ENCODE data around the gene CCDC51.
A peak's percentile ranks its signal among the peaks of the same experiment; 100 is the strongest.
"Not testable (repeated sequence)": the region's sequence is repeated elsewhere in the genome, so short reads cannot be mapped to it uniquely, and the experiment has no call there.

CCDC51 gene

DNA sequence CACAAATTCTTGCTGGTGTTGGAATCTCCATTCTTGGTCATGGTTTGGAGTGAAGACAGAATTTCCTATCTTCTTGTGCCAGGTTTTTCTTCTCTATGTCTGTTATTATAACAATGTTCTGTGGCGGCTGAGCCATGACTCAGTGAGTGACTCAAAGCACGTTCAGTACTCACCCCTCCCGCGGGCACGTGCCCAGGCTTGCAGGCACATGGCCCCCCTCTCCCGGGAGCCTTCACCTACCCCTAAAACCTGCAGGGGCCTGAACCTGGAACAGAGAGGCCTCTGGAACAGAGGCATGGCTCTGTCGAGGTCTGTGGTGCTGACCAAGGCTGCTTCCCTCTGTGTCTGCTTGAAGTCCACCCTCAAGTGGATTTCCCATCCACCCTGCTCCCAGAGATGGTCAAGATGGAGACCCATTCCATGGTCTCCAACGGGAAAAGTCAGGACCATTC, 37.6 kb downstream of the CCDC51 start:
- no peaks in the 10 kb centered on the region for H3K36me3 ChIP-seq (ENCODE audit: control insufficient read depth, insufficient read depth, low read length)
- H3K4me2 ChIP-seq (ENCODE audit: low read length) = no peak overlapping the region
- H3K27ac ChIP-seq = no peak overlapping the region
- H2AFZ ChIP-seq = no peak overlapping the region
- H3K9me3 ChIP-seq (ENCODE audit: control insufficient read depth, low read length) = no peaks in the 10 kb centered on the region
- no peaks in the 10 kb centered on the region for H3K4me1 ChIP-seq
- H3K27me3 ChIP-seq (ENCODE audit: control insufficient read depth, insufficient read depth, low read length) = no peaks in the 10 kb centered on the region
- TF ChIP-seq, protein P1, sequence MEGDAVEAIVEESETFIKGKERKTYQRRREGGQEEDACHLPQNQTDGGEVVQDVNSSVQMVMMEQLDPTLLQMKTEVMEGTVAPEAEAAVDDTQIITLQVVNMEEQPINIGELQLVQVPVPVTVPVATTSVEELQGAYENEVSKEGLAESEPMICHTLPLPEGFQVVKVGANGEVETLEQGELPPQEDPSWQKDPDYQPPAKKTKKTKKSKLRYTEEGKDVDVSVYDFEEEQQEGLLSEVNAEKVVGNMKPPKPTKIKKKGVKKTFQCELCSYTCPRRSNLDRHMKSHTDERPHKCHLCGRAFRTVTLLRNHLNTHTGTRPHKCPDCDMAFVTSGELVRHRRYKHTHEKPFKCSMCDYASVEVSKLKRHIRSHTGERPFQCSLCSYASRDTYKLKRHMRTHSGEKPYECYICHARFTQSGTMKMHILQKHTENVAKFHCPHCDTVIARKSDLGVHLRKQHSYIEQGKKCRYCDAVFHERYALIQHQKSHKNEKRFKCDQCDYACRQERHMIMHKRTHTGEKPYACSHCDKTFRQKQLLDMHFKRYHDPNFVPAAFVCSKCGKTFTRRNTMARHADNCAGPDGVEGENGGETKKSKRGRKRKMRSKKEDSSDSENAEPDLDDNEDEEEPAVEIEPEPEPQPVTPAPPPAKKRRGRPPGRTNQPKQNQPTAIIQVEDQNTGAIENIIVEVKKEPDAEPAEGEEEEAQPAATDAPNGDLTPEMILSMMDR (IDR thresholded peaks at IDR 0.05) = no peak
- H3K79me2 ChIP-seq = no peaks in the 10 kb centered on the region
- H3K9ac ChIP-seq = no peak overlapping the region
- no peak overlapping the region for H3K4me3 ChIP-seq (ENCODE audit: low read depth, low read length)

DNA sequence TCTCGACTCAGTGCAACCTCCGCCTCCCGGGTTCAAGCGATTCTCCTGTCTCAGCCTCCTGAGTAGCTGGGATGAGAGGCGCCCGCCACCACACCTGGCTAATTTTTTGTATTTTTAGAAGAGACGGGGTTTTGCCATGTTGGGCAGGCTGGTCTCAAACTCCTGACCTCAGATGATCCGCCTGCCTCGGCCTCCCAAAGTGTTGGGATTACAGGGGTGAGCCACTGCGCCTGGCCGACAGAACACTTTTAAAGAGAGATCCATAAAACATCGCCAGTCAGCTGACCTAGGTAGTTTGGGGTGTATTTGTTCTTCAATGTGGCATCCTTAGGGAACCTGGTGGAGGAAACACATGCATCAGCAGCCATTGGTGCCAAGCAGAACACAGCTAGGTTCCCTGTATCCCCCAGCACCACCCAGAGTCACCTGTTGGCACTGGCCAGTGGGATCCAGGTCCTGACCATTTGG, 38.5 kb downstream of the CCDC51 start:
- not testable (repeated sequence) for H3K27ac ChIP-seq; H3K36me3 ChIP-seq (ENCODE audit: control insufficient read depth, insufficient read depth, low read length); H3K9me3 ChIP-seq (ENCODE audit: control insufficient read depth, low read length); H3K4me3 ChIP-seq (ENCODE audit: low read depth, low read length); H3K4me2 ChIP-seq (ENCODE audit: low read length); H3K79me2 ChIP-seq; H3K9ac ChIP-seq; H3K4me1 ChIP-seq; H3K27me3 ChIP-seq (ENCODE audit: control insufficient read depth, insufficient read depth, low read length); H2AFZ ChIP-seq

DNA sequence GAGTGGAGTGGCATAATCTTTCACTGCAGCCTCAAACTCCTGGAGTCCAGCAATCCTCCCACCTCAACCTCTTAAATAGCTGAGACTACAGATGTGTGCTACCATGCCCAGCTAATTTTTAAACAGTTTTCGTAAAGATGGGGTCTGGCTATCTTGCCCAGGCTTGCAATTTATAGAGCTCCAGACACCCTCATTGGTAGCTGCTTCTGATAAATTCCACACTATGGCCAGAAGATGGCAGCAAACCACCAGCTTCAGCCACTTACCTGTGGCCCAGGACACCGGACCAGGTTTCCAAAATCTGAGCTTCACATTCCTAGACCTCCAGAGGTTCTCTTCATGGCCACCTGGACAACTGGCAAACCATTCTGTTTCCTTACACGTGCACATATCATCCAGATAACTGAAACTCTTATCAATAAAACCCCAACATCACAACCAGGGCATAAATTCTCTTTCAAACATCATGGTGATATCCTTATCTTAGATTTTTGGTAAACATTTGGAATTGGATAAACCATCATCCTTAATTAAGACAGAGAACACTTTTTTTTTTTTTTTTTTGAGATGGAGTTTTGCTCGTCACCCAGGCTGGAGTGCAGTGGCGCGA, 39.0 kb downstream of the CCDC51 start:
- TF ChIP-seq, protein P1 (IDR thresholded peaks at IDR 0.05) = peak; percentile 81
- Histone ChIP-seq H3K4me1 (no peaks in the 10 kb centered on the region), H3K79me2 (no peaks in the 10 kb centered on the region), H3K4me2 (ENCODE audit: low read length) (no peak overlapping the region), H3K4me3 (ENCODE audit: low read depth, low read length) (no peak overlapping the region), H3K36me3 (ENCODE audit: control insufficient read depth, insufficient read depth, low read length) (no peaks in the 10 kb centered on the region), H3K27me3 (ENCODE audit: control insufficient read depth, insufficient read depth, low read length) (no peaks in the 10 kb centered on the region), H2AFZ (no peak overlapping the region), H3K9me3 (ENCODE audit: control insufficient read depth, low read length) (no peaks in the 10 kb centered on the region), H3K27ac (no peak overlapping the region), H3K9ac (no peak overlapping the region)

DNA sequence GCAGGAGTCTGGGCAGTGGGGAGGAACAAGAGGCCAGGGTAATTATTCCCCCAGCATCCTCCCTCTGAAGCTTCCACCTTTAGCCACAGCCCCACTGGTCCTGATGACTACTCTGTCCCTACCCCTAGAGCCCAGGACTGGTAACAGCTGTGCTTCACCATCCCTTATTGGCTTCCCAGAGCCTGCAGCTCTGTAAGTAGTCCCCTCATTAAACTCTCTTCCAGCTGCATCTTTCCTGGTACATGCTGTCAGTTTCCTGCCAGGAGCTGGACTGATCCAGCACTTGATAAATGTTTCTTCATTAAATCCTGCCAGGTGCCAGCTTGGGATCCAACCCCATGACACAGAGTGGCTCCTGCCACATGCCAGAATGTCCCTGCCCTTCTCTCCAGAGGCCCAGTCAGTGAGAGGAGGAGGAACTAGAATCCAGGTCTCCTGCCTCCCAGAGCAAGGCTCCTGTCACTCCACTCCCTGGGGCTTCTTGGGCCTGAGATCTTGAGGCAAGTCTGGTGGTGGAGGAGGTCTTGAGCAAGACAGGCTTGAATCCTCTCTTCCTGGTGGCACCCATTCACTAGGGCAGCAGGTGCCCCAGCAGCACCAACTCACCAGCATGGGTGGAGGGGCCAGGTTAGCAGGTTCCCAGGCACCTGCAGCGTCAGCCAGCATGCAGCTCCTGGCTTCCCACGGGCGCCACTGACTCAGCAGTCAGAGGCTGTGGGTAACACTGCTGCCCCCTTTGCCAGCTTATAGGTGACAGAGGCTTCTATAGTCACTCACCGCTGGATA, 40.3 kb downstream of the CCDC51 start:
- Histone ChIP-seq H3K4me1 (no peaks in the 10 kb centered on the region), H2AFZ (no peak overlapping the region), H3K36me3 (ENCODE audit: control insufficient read depth, insufficient read depth, low read length) (no peaks in the 10 kb centered on the region), H3K4me2 (ENCODE audit: low read length) (no peak overlapping the region), H3K9me3 (ENCODE audit: control insufficient read depth, low read length) (no peaks in the 10 kb centered on the region), H3K27ac (no peak overlapping the region), H3K4me3 (ENCODE audit: low read depth, low read length) (no peak overlapping the region), H3K9ac (no peak overlapping the region), H3K27me3 (ENCODE audit: control insufficient read depth, insufficient read depth, low read length) (no peaks in the 10 kb centered on the region), H3K79me2 (no peaks in the 10 kb centered on the region)
- TF ChIP-seq, protein P1 (IDR thresholded peaks at IDR 0.05) = no peak

DNA sequence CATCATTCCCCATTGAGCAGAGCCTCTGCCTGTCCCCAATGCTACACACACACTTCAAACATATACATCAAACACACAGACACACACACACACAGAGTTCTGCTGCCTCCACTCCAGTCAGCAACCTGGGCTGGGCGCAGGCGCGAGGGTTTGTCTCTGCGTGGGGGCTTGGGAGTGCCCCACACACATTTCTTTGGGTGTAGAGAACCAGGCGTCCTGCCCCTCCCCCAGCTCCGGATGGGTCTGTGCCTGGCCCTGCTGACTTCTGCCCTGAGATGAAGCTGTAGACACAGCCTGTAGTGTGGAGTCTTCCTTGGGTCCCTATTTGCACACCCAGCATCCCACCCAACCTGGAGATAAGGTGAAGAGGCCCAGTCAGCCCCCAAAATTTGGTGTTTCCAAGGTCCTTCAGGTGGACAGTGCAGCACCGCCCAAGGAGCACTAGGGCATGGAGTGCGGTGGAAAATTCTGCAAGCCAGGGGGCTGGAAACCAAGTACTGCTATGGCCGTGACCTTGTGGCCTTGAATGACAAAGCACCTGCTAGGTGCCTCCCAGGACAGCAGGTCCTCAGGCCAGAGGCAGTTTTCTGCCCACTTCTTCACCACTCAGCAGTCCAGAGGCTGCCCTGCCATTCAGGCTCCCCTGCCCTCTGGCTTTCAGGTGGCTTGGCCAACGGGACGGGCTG, 41.1 kb downstream of the CCDC51 start:
- Histone ChIP-seq H3K36me3 (ENCODE audit: control insufficient read depth, insufficient read depth, low read length) (no peaks in the 10 kb centered on the region), H3K27me3 (ENCODE audit: control insufficient read depth, insufficient read depth, low read length) (no peaks in the 10 kb centered on the region), H3K9me3 (ENCODE audit: control insufficient read depth, low read length) (no peaks in the 10 kb centered on the region), H3K4me1 (no peaks in the 10 kb centered on the region), H3K79me2 (no peaks in the 10 kb centered on the region), H3K4me3 (ENCODE audit: low read depth, low read length) (no peak overlapping the region), H2AFZ (no peak overlapping the region), H3K9ac (no peak overlapping the region), H3K27ac (no peak overlapping the region), H3K4me2 (ENCODE audit: low read length) (no peak overlapping the region)
- TF ChIP-seq, protein P1 (IDR thresholded peaks at IDR 0.05) = no peak

All from parathyroid adenoma (tissue), 2 donors.